ENCODE data around the gene CHI3L1.

Gene CHI3L1

GRCh38 chr1:203159844-203160243 is 26.7 kb downstream of the CHI3L1 start:
- WGBS, 2 experiments (ENCODE audit: insufficient coverage in 2 of 2): 78% methylated on average over 1 of the region's 1 CpG; no CpG with 5 or more reads in 1 of the 2 experiments
- peaks cover 43% of the 10 kb centered on the region for H3K36me3 ChIP-seq (ENCODE audit: control insufficient read depth, insufficient read depth, low read length)
- H3K4me3 ChIP-seq (ENCODE audit: extremely low read depth, insufficient read depth, low read length, poor library complexity, severe bottlenecking): no peak overlapping the region
- H3K9me3 ChIP-seq (ENCODE audit: control insufficient read depth, low read length): peaks cover 14% of the 10 kb centered on the region
- no peak overlapping the region for H3K27ac ChIP-seq (ENCODE audit: low read depth, low read length, severe bottlenecking)
- peaks cover 11% of the 10 kb centered on the region for H3K4me1 ChIP-seq (ENCODE audit: control insufficient read depth, insufficient read depth, low read length, poor library complexity, severe bottlenecking)

DNA sequence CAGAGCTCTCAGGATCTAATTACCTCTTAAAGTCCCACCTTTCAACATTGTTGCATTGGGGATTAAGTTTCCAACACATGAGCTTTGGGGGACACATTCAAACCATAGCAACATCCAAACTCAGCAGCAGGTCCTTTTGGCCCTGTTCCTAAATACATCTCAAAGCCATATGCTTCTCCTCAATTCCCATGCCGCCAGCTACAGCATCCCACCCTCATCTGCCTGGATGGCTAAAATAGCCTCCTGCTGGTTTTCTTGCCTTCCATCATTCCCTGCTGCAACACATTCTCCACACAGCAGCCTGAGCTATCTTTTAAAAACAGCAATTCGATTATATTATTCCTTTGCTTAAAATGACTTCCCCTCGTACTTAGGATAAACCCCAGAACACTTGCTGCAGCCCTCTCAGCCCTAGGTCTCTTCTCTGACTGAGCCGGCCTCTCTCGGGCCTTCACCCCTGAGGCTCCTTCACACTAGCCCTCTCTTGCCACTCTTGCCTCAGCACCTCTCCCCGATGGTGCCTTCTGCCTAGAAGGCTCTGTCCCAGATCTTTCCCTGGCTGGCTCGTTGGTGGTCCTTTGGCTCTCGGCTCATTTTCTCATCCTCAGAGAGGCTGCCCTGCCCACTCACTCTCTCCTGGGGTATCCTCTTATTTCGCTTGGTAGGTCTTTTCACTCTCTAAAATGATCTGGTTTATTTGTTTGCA is 27.4 kb downstream of the CHI3L1 start:
- peaks cover 14% of the 10 kb centered on the region for H3K9me3 ChIP-seq (ENCODE audit: control insufficient read depth, low read length)
- H3K4me1 ChIP-seq (ENCODE audit: control insufficient read depth, insufficient read depth, low read length, poor library complexity, severe bottlenecking): peaks cover 18% of the 10 kb centered on the region
- 87 to 89% methylated on average over 8 of the region's 9 CpGs for WGBS, 2 experiments (ENCODE audit: insufficient coverage in 2 of 2)
- no peak overlapping the region for H3K27ac ChIP-seq (ENCODE audit: low read depth, low read length, severe bottlenecking)
- peaks cover 41% of the 10 kb centered on the region for H3K36me3 ChIP-seq (ENCODE audit: control insufficient read depth, insufficient read depth, low read length)
- H3K4me3 ChIP-seq (ENCODE audit: extremely low read depth, insufficient read depth, low read length, poor library complexity, severe bottlenecking): no peak overlapping the region

DNA sequence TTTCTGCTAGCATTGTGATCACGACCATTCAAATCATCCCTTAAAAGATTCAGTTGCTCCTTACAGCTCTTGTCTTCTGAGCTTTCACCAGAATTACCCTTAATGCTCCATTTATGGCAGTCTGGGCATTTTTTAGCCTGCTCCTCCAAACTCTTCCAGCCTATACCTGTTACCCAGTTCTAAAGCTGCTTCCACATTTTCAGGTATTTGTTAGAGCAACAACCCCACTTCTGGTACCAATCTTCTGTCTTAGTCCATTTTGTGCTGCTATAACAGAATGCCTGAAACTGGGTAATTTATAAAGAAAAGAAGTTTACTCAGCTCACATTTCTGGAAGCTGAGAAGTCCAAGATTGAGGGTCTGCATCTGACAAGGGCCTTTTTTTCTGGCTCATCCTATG is 28.1 kb downstream of the CHI3L1 start:
- peaks cover 40% of the 10 kb centered on the region for H3K36me3 ChIP-seq (ENCODE audit: control insufficient read depth, insufficient read depth, low read length)
- peaks cover 25% of the 10 kb centered on the region for H3K4me1 ChIP-seq (ENCODE audit: control insufficient read depth, insufficient read depth, low read length, poor library complexity, severe bottlenecking)
- no peak overlapping the region for H3K4me3 ChIP-seq (ENCODE audit: extremely low read depth, insufficient read depth, low read length, poor library complexity, severe bottlenecking)
- H3K9me3 ChIP-seq (ENCODE audit: control insufficient read depth, low read length): peaks cover 14% of the 10 kb centered on the region
- WGBS, 2 experiments (ENCODE audit: insufficient coverage in 2 of 2): 93 to 95% methylated on average over 1 of the region's 1 CpG
- no peak overlapping the region for H3K27ac ChIP-seq (ENCODE audit: low read depth, low read length, severe bottlenecking)

DNA sequence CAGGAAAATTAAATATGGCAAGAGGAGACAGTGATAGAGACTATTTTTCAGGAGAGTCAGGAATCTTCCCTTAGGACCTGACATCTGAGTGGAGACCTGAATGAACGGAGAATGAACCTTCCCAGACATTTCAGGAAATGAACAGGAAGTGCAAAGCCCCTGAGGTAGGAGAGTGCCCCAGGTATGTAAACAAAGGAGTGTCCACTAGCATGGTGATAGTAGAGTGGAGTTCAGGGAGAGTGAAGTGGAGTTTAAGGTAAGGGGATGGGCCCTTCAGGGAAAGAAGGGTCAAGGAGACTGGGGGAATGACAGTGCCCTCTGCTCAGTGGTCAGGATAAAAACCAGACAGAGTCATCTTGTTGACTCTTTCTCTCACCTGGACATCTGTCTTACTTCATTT is 30.2 kb downstream of the CHI3L1 start:
- WGBS, 2 experiments (ENCODE audit: insufficient coverage in 2 of 2): 75 to 93% methylated on average over 1 of the region's 1 CpG
- no peak overlapping the region for H3K27ac ChIP-seq (ENCODE audit: low read depth, low read length, severe bottlenecking)
- peaks cover 14% of the 10 kb centered on the region for H3K9me3 ChIP-seq (ENCODE audit: control insufficient read depth, low read length)

DNA sequence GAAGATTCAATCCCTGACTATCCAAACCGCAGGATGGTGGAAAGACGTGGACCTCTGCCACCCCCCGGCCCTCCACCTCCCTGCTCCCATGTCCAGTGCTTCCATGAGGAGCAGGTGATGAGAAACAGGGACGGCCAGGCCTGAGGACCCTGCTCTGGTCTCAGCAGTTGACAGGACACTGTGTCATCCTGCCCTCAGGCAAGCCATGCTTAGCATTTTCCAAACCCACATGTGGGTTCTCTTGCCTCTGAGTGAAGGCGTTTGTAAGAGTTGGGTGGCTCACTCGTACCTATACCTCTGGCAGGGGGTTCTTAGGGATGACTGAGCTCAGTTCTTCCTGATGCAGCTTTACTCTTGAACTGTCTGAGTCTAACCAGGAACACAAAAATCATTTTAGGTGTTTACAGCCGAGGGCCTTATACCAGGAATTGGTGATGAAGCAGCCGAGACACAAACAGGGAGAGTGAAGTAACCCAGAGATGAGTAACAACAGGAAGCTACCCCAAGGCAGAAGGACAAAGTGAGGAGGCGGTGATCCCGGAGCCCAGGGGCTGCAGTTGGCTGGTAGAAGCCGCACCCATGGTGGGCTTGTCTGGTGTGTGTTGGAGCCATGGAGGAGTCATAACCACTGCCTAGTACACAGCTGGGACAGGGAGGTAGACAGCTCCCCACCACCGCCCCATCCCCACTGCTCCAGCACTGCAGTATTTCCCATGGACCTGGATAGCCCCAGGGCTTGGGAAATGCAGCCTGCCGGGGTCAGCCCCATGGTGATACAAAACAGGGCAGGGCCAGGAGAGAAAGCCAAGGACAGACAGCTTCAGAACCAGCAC is 32.3 kb downstream of the CHI3L1 start:
- Histone ChIP-seq H3K4me1 (ENCODE audit: control insufficient read depth, insufficient read depth, low read length, poor library complexity, severe bottlenecking) (peaks cover 63% of the 10 kb centered on the region), H3K9me3 (ENCODE audit: control insufficient read depth, low read length) (peaks cover 14% of the 10 kb centered on the region), H3K27ac (ENCODE audit: low read depth, low read length, severe bottlenecking) (peak overlapping the region; percentile 83), H3K4me3 (ENCODE audit: extremely low read depth, insufficient read depth, low read length, poor library complexity, severe bottlenecking) (no peak overlapping the region), H3K36me3 (ENCODE audit: control insufficient read depth, insufficient read depth, low read length) (peaks cover 25% of the 10 kb centered on the region)
- WGBS, 2 experiments (ENCODE audit: insufficient coverage in 2 of 2): 62% methylated on average over 6 to 10 of the region's 13 CpGs

More for the DNA sequence above, 30.2 kb downstream of the CHI3L1 start:
- Histone ChIP-seq H3K36me3 (ENCODE audit: control insufficient read depth, insufficient read depth, low read length) (peaks cover 25% of the 10 kb centered on the region), H3K4me1 (ENCODE audit: control insufficient read depth, insufficient read depth, low read length, poor library complexity, severe bottlenecking) (peaks cover 44% of the 10 kb centered on the region), H3K4me3 (ENCODE audit: extremely low read depth, insufficient read depth, low read length, poor library complexity, severe bottlenecking) (no peak overlapping the region)

GRCh38 chr1:203153051-203153988 is 33.2 kb downstream of the CHI3L1 start:
- WGBS, 2 experiments (ENCODE audit: insufficient coverage in 2 of 2): 33 to 34% methylated on average over 4 to 6 of the region's 9 CpGs
- H3K4me1 ChIP-seq (ENCODE audit: control insufficient read depth, insufficient read depth, low read length, poor library complexity, severe bottlenecking): peaks cover 65% of the 10 kb centered on the region
- peak overlapping the region; percentile 83 for H3K27ac ChIP-seq (ENCODE audit: low read depth, low read length, severe bottlenecking)
- H3K4me3 ChIP-seq (ENCODE audit: extremely low read depth, insufficient read depth, low read length, poor library complexity, severe bottlenecking): no peak overlapping the region
- H3K36me3 ChIP-seq (ENCODE audit: control insufficient read depth, insufficient read depth, low read length): peaks cover 20% of the 10 kb centered on the region
- peaks cover 8% of the 10 kb centered on the region for H3K9me3 ChIP-seq (ENCODE audit: control insufficient read depth, low read length)

- Histone ChIP-seq H3K9me3 (ENCODE audit: control insufficient read depth, low read length) (no peaks in the 10 kb centered on the region), H3K27ac (ENCODE audit: low read depth, low read length, severe bottlenecking) (peak overlapping the region; percentile 83), H3K4me1 (ENCODE audit: control insufficient read depth, insufficient read depth, low read length, poor library complexity, severe bottlenecking) (peaks cover 68% of the 10 kb centered on the region), H3K36me3 (ENCODE audit: control insufficient read depth, insufficient read depth, low read length) (peaks cover 11% of the 10 kb centered on the region), H3K4me3 (ENCODE audit: extremely low read depth, insufficient read depth, low read length, poor library complexity, severe bottlenecking) (no peak overlapping the region)
- 49 to 53% methylated on average over 5 to 7 of the region's 10 CpGs for WGBS, 2 experiments (ENCODE audit: insufficient coverage in 2 of 2)
Measured at GRCh38 chr1:203152158-203153034, 34.1 kb downstream of the CHI3L1 start.

- Histone ChIP-seq H3K4me1 (ENCODE audit: control insufficient read depth, insufficient read depth, low read length, poor library complexity, severe bottlenecking) (peaks cover 76% of the 10 kb centered on the region), H3K27ac (ENCODE audit: low read depth, low read length, severe bottlenecking) (peak overlapping the region; percentile 65)
- WGBS, 2 experiments (ENCODE audit: insufficient coverage in 2 of 2): 49 to 81% methylated on average over 7 of the region's 9 CpGs
Measured at GRCh38 chr1:203151362-203152157, 34.9 kb downstream of the CHI3L1 start.

GRCh38 chr1:203150511-203151297 is 35.8 kb downstream of the CHI3L1 start:
- Histone ChIP-seq H3K36me3 (ENCODE audit: control insufficient read depth, insufficient read depth, low read length) (no peaks in the 10 kb centered on the region), H3K27ac (ENCODE audit: low read depth, low read length, severe bottlenecking) (peak overlapping the region; percentile 24), H3K4me3 (ENCODE audit: extremely low read depth, insufficient read depth, low read length, poor library complexity, severe bottlenecking) (no peak overlapping the region), H3K9me3 (ENCODE audit: control insufficient read depth, low read length) (no peaks in the 10 kb centered on the region), H3K4me1 (ENCODE audit: control insufficient read depth, insufficient read depth, low read length, poor library complexity, severe bottlenecking) (peaks cover 80% of the 10 kb centered on the region)
- 70 to 84% methylated on average over 6 to 7 of the region's 9 CpGs for WGBS, 2 experiments (ENCODE audit: insufficient coverage in 2 of 2)

More at GRCh38 chr1:203151362-203152157, 34.9 kb downstream of the CHI3L1 start:
- peaks cover 3% of the 10 kb centered on the region for H3K36me3 ChIP-seq (ENCODE audit: control insufficient read depth, insufficient read depth, low read length)
- no peaks in the 10 kb centered on the region for H3K9me3 ChIP-seq (ENCODE audit: control insufficient read depth, low read length)
- no peak overlapping the region for H3K4me3 ChIP-seq (ENCODE audit: extremely low read depth, insufficient read depth, low read length, poor library complexity, severe bottlenecking)

Data from mesodermal cell (in vitro differentiated cells).